GM12875 (cell line): ENCODE data around the gene DHX38.

Experiments
- H3K4me3 ChIP-seq: one replicate; pipeline ENCODE4 v1.5.1; 2011; ENCODE audit warnings: low read depth, low read length, control low read depth
- CTCF ChIP-seq: IDR thresholded peaks from 2 replicates; pipeline ENCODE4 v1.5.1; 2011; ENCODE audit warnings: low read depth, mild to moderate bottlenecking, control low read depth, inconsistent platforms, low read length, moderate library complexity, borderline replicate concordance; ENCODE audit not compliant: insufficient read depth

The DHX38 gene

GRCh38 chr16:72112452-72112792, 18.8 kb downstream of the DHX38 start:
- H3K4me3 ChIP-seq: no peak overlapping the region

GRCh38 chr16:72112906-72113615, 19.4 kb downstream of the DHX38 start:
- no peak for TF ChIP-seq CTCF
- no peak overlapping the region for H3K4me3 ChIP-seq

More at GRCh38 chr16:72112452-72112792, 18.8 kb downstream of the DHX38 start:
- no peak for TF ChIP-seq CTCF

- no peak for TF ChIP-seq CTCF
- no peak overlapping the region for H3K4me3 ChIP-seq
Observed at GRCh38 chr16:72113616-72113945, 19.9 kb downstream of the DHX38 start.

GRCh38 chr16:72120026-72120425, 26.4 kb downstream of the DHX38 start:
- no peak for TF ChIP-seq CTCF
- no peak overlapping the region for H3K4me3 ChIP-seq

GRCh38 chr16:72122308-72122707, 28.7 kb downstream of the DHX38 start:
- no peak for TF ChIP-seq CTCF
- H3K4me3 ChIP-seq: no peak overlapping the region

GRCh38 chr16:72122916-72123315, 29.3 kb downstream of the DHX38 start:
- H3K4me3 ChIP-seq: no peak overlapping the region
- TF ChIP-seq CTCF: no peak

- no peak overlapping the region for H3K4me3 ChIP-seq
- TF ChIP-seq CTCF: no peak
Observed at GRCh38 chr16:72123426-72123825, 29.8 kb downstream of the DHX38 start.
